HG03460 (cell line): ENCODE measurements around the gene MTPN.

Source experiments
- ATAC-seq: cut with Tn5 transposase; IDR thresholded peaks from one replicate; pipeline ENCODE4 v1.9.1; 2021; ENCODE audit not compliant: unreplicated experiment

The MTPN gene

GRCh38 chr7:135899458-135900064 is 77.6 kb downstream of the MTPN start:
- ATAC-seq = no peak

GRCh38 chr7:135898226-135898625 is 78.9 kb downstream of the MTPN start:
- ATAC-seq = no peak

- no peak for ATAC-seq
Observed at GRCh38 chr7:135894816-135895215, 82.3 kb downstream of the MTPN start.

DNA sequence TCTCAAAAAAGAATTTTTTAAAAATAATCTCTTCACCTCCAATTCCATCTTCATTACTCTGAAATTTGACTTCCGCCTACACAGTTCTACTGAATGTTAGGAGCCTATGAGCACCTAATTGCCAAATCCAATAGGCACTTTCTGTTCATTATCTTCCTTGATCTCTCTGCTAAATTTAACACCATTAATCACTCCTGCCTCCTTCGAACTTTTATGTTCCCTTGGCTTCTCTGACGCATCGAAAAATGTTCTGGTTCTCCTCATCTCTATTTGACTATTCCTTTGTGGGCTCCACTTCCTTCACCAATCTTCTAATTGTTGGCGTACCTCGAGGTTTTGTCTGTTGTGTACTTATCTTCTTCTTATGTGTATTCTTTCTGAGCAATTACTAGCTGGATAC is 87.3 kb downstream of the MTPN start:
- no peak for ATAC-seq

DNA sequence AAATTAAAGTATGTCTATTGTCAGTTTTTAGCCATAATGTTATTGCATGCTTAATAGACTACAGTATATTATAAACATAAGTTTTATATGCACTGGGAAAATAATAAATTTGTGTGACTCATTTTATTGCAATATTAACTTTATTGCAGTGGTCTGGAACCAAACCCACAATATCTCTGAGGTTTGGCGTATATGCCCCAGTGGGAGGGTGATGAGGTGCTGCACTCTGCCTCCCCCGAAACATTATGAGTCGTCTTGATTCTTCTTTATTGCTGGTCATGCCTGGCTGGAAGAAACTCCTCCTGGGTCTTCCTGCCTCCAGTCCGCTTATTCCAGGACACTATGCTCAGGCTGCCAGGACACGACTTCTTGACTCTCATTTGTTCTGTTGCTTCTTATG is 88.4 kb downstream of the MTPN start:
- no peak for ATAC-seq

DNA sequence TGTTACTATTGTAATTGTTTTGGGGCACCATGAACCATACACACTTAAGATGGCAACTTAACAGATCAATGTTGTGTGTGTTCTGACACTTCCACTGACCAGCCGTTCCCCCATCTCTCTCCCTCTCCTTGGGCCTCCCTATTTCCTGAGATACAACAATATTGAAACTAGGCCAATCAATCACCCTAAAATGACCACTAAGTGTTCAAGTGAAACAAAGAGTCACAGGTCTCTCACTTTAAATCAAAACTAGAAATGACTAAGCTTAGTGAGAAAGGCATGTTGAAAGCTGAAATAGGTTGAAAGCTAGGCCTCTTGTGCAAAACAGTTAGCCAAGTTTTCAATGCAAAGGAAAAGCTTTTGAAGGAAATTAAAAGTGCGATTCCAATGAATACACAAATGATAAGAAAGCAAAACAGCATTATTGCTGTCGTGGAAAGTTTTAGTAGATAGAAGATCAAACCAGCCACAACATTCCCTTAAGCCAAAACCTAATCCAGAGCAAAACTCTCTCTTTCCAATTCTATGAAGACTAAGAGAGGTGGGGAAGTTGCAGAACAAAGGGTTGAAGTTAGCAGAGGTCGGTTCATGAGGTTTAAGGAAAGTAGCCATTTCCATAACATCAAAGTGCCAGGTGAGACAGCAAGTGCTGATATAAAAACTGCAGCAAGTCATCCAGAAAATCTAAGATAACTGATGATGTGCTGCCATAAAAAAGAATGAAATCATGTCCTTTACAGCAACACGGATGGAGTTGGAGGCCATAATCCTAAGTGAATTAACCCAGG is 90.6 kb downstream of the MTPN start:
- ATAC-seq = no peak

GRCh38 chr7:135884495-135885232 is 92.5 kb downstream of the MTPN start:
- no peak for ATAC-seq

DNA sequence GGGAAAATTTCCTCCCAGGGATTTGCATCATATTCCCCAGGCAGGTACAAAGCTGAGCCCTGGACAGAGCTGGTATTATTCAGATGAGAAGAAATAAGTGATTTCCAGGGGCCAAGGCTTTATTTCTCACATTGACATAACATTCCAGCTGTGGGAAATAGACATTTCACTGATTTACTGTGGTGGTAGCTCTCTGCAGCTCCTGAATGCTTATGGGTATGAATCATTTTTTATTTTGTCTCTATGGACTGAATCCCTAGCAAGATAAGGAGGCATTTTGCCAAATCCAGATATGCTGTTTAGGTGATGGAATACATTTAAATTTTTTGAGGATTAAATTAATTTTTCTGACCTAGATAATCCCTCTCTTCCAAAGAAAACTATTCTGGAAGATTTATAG is 97.9 kb downstream of the MTPN start:
- ATAC-seq = no peak

DNA sequence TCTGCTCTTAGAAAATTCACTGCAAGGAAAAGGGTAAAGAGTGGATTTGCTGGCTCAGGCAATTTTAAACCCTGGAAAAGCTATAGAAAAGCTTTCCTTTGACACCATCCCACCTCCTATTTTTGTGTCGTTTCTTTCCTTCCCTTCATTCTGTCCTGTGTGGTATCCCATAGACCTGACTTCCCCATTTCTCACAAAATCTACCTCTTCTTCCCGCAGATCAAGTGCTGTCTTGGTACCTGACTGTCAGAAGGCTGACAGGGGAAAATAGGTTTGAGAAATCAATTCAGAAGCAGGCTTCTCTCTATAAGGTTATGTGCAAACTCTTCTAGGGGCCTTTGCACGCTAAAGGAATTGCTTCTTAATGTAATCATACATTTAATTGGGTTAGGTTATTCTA is 98.9 kb downstream of the MTPN start:
- ATAC-seq = no peak

DNA sequence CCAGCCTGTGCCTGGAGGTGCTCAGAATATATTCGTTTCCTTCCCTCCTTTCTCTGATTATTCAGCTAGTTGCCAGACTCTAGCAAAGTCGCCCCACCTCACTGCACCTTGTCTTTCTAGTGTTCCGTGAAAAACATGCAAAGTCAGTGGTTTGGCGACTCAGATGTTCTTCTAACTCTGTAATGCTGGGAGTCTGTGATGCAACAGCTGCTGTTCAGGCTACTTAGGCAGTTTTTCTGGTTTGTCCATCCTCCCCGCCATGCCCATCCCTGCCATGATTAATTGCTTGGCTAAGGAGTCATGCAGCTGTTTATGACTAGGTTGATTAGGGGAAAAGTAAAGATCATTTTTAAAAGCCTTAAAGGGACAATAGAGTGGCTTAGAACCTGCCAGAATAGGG is 99.4 kb downstream of the MTPN start:
- no peak for ATAC-seq
